Fibroblast of skin of back (primary cell): ENCODE measurements around the gene KLHL1.

Source experiments
- DNase-seq: peaks from one replicate; pipeline ENCODE4 v3.0.0-alpha.2; 2013

KLHL1 gene

DNA sequence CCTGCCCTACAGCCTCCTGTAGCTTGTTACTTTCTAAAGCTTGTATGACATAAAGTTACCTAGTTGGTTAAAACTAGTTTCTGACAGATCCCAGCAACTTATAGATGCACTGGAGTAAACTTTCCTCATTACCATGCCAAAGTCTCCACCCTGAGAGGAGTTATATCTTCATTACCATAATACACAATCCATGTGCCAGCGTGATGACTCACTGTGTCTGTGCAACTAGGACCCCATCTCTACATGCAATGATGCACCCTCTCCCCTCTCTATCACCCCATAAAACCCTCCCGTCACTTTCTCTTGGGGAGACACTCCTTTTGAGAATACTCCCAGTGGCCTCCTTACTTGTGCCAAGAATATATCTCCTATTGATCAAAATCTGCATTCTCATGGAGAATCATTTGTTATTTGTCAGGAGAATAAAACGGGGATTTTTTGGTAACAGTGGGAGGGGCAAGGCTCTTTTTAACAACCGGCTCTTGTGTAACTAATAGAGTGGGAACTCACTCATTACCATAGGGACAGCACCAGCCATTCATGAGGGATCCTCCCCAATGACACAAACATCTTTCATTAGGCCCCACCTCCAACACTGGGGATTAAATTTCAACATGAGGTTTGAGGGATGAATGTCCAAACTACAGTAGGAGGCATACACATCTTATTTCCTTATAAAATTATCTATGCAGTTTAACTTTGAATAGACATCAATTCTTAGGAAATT is 235.8 kb downstream of the KLHL1 start:
- no peak for DNase-seq

DNA sequence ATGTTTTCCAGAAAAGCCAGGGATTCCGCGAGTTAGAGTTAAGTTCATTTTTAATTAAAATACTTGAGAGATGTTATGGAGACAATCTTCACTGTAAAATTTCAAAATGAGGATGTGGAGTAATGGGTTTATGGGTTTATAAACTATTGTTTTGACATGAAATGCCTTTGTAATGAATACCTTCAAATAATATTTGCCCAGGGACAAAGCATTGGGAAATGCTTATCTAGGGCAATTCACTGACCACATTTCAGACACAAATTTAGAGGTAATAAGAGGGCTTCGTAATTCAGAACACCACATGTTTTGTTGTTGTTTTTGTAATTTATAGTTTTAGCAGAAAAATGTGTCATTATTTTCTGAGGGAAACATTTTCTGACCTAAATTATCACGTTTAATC is 241.7 kb downstream of the KLHL1 start:
- DNase-seq: no peak

DNA sequence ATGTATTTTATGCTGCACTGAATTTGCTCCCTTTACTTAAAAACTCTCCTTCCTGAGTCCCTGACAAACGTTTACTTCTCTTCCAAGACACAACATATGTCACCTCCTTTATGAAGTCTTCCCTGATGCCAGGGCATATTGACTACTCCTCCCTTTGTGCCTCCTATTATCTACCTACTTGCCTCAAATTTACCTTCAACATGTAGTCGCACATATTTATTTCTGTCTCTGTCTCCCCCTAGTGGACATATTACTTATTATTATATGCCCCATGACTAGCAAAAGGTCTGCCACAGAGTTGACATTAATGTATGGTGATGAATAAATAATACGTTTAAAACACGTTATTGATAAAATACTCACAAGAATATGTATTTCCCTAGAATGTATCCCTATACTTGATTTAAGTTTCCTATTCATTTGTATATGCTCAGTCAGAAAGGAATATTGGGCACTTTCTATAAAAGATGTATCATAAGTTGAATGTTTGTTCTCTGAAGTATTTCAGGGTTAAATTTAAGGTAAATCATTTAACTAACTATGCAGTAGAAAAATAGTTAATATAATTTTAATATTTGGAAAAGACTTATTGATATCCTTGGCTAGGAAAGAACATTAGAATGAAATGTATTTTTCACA is 250.9 kb downstream of the KLHL1 start:
- DNase-seq: peak; percentile 25

GRCh38 chr13:69856331-69856730 is 251.9 kb downstream of the KLHL1 start:
- no peak for DNase-seq

- no peak for DNase-seq
Observed at GRCh38 chr13:69828527-69828926, 279.7 kb downstream of the KLHL1 start.

DNA sequence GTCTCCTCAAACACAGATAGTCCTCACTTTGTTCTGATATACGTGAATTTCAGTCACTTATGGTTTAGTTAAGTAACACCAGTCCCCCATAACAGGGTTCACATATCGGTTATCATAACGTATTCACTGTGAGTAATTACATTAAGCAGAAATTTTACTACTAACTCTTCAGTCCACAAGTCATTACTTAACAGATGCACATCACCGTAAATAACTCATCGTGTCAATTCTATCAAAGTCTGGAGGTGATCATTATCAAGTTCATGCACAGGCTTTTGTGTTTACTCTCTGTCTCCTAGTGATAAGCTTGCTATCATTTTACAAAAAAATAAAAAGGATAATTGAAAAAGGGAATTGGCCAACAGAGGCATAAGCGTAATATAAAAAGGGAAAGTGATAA is 288.1 kb downstream of the KLHL1 start:
- no peak for DNase-seq

DNA sequence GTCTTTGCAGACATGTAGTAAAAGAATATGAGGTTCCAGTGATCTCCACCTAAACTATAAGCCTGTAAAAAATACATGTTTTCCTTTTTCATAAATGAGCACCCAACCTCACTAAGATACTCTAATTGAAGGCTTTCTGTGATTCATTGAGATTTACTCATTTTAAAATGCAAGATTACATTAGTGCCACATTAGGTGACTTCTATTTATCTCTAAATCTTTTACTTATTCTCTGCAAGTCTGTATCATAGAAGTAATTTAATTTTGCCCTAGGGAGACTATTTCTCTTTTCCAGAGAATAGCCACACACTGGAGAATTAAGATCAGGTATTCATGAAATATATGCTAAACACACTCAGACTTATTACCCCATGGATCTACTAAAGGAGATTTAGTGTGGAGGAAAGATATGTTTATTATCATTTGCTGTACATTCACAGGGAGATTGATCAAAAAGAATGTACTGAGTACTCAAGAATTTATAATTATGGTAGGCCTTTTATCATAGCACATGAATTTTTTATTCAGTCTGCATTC is 290.9 kb downstream of the KLHL1 start:
- no peak for DNase-seq

GRCh38 chr13:69809152-69809551 is 299.1 kb downstream of the KLHL1 start:
- DNase-seq: no peak

GRCh38 chr13:69796256-69796655 is 312.0 kb downstream of the KLHL1 start:
- DNase-seq: no peak

- no peak for DNase-seq
Observed at GRCh38 chr13:69793783-69794453, 314.3 kb downstream of the KLHL1 start.

GRCh38 chr13:69776937-69777336 is 331.3 kb downstream of the KLHL1 start:
- no peak for DNase-seq

DNA sequence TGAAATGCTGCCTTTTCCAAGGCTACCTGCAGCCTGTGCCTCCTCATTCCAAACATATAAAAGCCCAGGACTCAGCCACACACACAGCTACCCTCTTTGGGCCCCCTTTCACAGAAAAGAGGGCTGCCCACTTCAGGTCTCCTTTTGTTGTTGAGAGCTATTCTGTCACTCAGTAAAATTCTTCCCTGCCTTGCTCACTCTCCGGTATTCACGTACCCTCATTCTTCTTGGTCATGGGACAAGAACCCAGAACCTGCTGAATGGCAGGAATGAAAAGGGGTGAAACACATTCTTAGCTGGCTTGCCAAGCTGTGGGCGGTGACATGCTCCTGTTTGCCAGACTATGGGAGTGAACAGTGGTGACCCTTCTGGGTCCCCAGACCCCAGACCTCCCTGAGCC is 338.6 kb downstream of the KLHL1 start:
- DNase-seq: no peak

DNA sequence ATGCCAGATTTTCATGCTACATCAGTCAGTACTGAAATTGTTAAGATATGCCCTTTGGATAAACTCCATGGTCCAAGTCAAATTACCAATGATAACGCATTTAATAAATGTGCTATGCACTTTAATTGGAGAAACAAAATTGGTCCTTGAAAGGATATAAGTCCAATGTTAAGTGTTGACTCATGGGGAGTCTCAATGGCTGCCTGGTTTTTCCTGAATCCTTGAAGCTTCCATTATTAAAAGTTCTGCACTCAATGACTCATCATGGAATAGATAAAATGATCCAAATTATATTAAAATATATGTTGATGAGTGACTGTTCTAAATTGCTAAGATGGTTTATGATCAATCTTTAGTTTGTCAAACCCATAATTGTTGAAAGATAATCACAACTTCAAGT is 346.7 kb downstream of the KLHL1 start:
- no peak for DNase-seq

GRCh38 chr13:69755101-69755500 is 353.2 kb downstream of the KLHL1 start:
- no peak for DNase-seq

DNA sequence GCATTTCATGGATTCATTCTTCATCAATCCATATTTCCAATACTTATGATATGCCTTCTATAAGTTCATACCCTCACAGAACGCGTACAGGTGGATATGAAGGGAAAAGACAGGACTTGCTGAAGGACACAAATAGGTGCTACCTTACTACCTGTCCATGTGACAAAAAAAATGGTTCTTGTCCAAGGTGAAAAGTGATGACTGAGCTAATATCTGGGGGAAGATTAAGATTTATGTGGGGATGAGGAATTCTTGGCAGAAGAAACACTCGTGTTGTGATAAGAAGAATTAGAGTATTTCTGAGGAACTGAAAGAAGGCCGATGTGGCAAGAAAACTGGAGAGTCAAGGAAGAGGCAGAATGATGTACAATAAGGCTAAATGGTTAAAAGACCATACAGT is 357.0 kb downstream of the KLHL1 start:
- no peak for DNase-seq

DNA sequence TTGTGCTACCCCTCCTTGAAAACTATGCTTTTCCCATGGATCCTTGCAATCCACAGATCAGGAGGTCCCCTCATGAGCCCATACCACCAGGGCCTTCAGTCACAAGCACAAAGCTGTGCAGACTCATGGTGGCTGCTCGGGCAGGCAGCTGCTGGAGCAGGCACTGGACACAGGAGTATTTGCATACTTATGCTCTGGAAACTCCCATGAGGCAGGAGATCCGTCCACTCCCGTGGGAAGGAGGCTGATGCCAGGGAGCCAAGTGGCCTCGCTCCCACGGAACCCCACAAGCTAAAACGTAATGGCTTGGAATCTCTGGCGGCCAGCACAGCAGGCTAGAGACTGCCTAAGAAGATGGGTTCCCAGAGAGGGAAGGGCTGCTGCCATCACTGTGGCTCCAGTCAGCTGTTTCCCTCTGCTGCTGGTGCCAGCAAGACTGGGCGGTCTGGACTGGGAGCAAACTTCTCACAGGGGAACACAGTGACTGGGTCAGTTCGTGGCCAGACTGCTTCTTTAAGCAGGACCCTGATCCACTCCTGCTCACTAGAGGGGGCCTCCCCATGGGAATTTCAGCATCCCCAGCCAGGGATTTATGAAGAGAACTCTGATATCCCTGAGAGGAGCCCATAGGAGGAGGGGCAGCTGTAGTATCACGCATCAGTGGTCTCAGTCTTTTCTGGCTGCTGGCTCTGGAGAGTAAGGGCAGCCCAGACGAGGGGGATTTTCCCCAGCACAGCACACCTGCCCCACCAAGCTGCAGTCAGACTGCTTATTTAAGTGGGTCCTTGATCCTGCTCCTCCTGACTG is 370.9 kb downstream of the KLHL1 start:
- DNase-seq: no peak

GRCh38 chr13:69721631-69722030 is 386.6 kb downstream of the KLHL1 start:
- no peak for DNase-seq

DNA sequence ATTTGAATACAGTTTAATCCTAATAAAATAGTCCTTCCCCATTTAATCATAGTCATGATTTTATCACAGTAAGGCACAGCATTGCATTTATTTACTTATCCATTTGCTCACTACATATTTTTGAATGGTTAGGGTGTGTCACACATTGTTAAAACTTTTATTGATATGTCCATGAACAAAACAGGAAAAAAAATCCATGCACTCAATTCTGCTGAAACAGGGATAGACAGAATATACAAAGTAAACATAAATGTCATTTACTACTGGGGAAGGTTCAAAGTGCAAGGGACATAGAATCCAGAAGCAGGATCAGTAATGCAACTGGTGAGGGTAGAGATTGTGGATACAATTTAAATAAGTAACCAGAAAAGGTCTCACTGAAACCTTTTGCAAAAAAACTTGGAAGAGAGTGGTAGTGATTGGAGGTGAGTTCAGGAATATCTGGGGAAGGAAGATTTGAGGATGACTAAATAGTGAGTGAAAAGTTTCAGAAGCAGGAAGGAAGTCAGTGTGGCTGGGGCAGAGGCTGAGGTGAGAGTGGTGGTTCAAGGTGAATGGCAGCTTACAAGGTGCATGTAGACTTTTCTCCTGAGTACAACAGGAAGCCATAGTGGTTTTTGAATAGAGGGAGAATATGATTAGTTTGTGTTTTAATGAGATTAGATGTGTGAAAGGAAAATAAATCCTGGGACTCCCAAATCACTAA is 387.8 kb downstream of the KLHL1 start:
- DNase-seq: no peak

- DNase-seq: no peak
Observed at GRCh38 chr13:69706807-69707206, 401.4 kb downstream of the KLHL1 start.

DNA sequence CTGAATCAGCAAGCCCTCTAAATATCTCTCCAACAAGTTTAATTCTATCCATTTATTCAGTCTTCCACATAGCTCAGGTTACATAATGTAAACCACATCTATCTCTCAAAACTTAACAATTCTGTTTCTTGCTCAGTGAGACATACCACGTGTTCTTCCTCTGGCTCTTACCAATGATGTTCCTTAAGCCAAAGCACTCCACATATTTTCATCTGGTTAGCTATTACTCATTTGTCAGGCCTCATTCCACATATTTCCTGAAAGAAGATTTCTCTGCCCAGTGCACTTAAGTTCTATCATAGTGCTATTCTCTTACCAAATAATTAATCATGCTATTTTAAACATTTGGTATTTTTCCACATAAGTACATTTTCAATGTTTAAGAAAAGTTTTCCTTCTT is 403.9 kb downstream of the KLHL1 start:
- DNase-seq: no peak

- DNase-seq: no peak
Observed at GRCh38 chr13:69690999-69691398, 417.3 kb downstream of the KLHL1 start.
